ENCODE data around the gene EPHB4.

The EPHB4 gene

DNA sequence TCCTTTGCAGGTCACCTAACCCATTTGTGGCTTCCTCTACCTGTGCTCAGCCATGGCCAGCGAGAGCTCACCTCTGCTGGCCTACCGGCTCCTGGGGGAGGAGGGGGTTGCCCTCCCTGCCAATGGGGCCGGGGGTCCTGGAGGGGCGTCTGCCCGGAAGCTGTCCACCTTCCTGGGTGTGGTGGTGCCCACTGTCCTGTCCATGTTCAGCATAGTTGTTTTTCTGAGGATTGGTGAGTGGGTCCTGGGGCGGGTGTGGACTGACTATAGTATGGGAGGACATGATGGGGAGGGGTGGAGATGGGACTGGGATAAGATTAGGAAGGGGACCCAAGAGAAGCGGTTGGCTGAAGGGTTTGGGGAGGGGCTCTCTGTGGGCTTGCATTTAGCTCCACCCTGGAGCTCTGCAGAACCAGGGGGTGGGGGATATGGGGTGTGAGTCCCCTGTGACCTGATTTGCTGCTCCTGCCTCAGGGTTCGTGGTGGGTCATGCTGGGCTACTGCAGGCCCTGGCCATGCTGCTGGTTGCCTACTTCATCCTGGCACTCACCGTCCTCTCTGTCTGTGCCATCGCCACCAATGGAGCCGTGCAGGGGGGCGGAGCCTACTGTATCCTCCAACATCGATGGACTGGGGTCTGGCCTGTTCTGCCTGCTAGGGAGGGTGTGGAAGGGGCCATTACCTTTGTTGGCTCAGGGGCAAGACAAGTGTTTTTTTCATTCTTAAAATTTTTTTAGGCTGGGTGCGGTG, 27.0 kb upstream of the EPHB4 start:
- DNase-seq: no peak

DNA sequence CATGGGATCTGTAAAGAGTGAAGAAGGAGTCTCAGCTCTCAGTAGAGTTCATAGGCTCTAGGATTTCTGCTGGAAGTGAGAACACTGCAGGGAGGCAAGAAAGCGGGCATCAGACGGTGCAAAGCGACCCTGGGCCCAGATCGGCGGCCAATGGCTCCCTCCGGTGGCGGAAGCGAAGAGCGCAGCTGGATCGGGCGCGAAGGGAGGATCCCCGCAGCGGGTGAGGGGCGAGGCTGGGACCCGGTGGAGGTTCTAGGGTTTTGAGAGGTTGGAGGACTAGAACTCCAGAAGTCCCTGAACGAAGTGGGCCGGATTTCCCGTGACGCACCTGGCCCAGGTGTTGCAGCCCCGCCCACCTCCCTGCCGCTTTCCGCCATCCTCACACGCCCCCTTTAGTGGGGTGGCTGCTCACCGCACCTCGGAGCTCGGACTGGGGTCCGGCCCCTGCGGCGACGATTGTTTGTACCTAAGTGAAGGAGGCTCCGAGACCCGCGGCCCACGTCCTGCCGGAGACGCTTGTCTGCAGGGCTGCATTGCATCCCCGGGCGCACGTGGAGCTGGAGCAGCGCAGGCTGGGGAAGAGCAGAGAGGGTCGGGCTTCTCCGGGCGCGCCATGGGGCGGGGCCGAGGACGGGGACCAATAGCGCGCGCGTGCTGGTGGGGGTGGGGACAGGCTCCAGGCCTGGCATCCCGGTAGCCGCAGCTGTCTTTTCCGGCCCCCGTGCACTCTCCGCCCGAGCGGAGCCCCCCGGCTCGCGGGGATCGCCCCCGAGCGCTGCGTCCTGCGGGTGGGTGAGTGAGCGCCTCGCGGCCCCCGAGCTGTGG, 24.9 kb upstream of the EPHB4 start, which contains the start of gene SLC12A9:
TSS of gene SLC12A9 (plus strand) at position 666 of the 825 bp plus-strand sequence. CDS start 1,485 bp downstream, outside the sequence.
- peak; percentile 57 to 80 (median 68) for DNase-seq

DNA sequence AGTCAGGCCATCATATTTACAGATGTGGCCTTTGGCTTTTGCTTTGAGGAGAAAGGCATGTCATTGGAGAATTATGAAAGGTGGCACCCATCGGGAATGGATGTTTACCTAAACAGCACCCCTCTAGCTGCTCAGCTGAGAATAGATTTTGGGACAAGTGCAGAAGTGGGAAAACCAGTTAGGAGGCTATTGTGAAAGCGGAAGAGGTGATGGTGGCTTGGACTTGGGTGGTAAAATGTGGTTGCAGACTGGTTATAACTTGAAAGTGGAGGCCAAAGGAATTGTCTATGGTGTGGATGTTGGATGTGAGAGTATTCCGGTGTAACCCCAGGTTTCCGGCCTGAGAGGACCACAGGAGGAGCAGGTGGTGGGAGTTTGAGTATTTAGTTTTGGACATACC, 20.0 kb upstream of the EPHB4 start:
- no peak for DNase-seq

DNA sequence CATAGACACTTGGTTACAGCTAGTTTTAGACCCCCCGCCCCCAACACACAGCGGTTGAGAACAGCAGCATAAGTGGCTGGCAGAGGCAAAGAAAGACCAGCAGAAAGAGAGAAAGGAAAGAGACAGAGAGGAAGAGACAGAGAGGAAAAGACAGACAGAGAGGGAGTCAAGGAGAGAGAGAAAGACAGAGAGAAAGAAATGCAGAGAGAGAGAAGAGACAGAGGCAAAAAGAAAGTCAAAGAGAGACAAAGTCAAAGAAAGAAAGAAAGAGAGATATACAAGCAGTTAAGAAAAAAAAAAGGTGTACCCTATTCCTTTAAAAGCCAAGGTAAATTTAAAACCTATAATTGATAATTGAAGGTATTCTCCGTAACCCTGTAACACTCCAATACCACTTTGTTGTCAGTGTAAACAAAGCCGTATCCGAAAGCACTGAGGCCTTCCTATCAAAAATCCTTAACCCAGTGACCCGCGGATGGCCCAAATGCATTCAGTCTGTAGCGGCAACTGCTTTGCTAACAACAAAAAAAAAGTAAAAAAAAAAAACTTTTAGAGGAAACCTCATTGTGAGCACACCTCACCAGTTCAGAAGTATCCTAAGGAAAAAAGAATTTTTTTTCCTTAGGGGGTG, 13.3 kb upstream of the EPHB4 start:
- DNase-seq: no peak

DNA sequence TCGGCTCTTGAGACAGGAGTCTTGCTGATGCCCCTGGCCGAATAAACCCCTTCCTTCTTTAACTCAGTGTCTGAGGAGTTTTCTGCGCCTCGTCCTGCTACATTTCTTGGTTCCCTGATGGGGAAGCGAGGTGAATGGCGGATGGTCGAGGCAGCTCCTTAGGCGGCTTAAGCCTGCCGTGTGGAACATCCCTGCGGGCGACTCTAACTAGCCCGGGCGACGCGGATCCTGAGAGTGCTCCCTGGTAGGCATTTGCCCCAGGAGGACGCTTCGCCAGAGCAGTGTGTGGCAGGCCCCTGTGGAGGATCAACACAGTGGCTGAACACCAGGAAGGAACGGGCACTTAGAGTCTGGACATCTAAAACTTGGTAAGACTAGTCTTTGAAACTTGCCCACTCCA, 12.0 kb upstream of the EPHB4 start:
- DNase-seq: no peak

DNA sequence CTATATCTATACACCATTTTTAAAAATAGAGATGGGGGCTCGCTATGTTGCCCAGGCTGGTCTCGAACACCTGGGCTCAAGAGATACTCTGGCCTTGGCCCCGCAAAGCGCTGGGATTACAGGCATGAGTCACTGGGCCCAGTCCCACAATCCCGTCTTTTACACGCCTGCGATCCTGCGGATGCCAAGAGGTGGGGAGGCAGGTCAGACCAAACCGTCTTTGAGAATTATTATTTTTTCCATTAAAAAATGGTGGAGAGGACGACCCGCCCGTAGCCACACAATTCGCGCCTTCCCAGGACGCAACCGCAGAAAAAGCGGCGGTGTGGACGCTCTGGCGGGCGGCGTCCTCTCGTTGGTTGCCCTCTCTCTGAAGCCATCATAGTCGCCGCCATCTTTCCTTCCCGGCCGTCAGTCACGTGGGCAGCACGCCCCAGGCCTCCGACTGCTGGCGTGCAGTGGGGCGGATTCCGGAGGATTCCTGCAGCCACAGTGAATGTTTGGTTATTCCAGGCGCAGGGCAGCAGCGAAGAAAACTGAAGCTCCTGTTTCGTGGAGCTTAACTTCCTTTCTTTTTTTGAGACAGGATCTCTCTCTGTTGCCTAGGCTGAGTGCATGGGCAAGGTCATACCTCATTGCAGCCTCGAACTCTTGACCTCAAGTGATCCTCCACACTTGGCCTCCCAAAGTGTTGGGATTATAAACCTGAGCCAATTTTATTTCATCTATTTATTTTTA, 9.9 kb upstream of the EPHB4 start:
- peak; percentile 27 to 69 (median 46) for DNase-seq

DNA sequence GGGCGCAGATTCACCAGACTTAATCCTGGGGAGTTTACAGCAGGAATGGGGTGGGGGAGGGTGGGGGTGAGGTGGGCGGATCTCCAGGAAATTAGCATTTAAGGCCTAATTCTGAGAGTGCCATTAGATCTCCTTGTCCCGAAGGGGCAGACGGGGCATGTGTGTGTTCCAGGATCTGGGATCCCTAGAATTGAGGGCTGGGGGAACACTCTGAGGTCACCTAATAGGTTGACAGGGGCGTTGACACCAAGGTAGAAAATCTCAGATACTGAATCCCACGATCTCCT, 9.4 kb upstream of the EPHB4 start:
- no peak for DNase-seq

DNA sequence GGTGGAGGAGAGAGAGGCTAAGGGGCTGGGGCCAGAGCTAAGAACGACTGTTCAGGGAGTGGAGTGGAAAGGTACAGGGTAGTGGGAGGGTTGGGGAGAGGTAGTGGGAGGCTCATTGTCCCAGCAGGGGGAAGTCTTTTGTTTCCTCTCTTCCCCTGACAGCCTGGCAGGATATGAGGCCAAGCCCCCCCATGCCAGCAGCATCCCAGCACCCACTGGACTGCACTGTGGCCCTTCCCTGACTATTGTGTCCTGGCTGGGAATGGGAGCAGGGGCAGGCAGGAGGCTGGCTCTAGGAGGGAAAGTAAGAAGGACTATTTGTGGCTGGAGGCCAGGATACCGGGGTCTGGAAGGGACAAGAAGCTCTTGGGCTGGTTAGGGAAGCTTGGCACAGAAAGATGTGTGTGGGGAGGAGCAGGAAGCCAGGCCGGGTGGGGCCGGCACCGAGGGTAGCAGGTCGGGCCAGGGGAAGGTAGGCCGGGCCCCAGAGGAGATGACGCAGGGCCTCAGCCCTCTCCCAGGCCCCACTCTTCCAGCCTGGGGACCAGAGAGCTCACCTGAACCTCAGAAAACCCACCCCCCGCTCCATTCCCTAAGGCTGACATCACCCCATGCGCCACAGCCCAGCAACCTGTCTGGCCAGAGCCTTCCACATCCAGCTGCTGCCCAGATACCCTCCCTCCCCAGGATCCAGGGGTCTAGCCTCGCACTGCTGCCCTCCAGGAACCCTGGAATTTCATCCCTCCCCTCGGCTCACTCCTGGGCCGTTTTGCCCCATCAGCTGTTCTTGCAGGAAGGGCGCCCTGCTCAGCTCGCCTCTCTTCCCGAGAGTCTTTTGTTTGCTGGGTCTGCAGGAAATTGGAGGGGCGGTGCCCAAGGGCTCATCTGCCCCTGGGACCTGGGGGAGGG, 8.8 kb upstream of the EPHB4 start:
- DNase-seq: no peak

DNA sequence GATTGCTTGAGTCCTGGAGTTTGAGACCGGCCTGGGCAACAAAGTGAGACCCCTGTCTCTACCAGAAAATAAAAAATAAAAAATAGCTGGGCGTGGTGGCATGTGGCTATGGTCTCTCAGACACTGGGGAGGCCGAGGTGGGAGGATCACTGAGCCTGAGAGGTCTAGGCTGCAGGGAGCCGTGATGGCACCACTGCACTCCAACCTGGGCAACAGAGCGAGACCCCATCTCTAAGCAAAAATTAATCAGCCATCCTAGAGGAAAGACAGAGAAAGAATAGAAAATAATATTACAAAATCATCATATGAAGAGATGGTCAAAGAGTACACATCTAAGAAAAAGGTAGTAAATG, 4.9 kb upstream of the EPHB4 start:
- no peak for DNase-seq

DNA sequence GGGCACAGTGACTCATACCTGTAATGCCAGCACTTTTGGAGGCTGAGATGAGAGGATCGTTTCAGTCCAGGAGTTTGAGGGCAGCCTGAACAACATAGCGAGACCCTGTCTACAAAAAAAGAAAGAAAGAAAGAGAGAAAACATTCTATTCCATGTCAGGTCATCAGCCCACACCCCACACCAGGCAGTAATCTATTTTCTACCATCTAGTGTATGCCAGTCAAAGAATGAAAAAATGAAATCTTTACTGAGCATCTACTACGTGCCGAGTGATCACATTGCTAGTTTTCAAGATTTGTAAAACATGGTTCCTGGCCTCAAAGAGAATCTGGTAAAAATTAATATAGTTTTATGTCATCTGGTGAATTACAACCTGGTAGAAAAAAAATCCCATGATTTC, 3.1 kb upstream of the EPHB4 start:
- DNase-seq: no peak

DNA sequence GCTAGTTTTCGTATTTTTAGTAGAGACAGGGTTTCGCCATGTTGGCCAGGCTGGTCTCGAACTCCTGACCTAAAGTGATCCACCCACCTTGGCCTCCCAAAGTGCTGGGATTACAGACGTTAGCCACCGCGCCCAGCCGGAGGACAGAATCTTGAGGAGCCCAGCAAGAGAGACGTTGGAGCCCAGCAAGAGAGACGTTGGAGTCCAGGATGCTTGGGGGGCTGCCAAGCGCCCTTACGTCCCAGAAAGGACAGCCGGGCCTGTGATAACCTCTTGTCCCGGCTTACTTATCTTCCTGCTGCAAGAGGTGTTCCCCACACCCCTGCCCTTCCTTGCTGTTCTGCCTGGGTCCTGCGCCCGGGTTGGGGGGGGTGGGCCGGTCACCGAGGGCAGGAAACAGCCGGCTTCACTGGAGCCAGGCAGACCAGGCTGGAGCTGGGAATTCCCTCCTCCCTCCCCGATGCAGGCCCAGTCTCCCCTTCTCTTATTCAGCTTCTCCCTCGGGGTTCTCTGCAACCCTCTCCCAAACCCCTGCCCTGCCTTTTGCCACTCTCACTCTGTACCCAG, 1.9 kb upstream of the EPHB4 start:
- no peak for DNase-seq

DNA sequence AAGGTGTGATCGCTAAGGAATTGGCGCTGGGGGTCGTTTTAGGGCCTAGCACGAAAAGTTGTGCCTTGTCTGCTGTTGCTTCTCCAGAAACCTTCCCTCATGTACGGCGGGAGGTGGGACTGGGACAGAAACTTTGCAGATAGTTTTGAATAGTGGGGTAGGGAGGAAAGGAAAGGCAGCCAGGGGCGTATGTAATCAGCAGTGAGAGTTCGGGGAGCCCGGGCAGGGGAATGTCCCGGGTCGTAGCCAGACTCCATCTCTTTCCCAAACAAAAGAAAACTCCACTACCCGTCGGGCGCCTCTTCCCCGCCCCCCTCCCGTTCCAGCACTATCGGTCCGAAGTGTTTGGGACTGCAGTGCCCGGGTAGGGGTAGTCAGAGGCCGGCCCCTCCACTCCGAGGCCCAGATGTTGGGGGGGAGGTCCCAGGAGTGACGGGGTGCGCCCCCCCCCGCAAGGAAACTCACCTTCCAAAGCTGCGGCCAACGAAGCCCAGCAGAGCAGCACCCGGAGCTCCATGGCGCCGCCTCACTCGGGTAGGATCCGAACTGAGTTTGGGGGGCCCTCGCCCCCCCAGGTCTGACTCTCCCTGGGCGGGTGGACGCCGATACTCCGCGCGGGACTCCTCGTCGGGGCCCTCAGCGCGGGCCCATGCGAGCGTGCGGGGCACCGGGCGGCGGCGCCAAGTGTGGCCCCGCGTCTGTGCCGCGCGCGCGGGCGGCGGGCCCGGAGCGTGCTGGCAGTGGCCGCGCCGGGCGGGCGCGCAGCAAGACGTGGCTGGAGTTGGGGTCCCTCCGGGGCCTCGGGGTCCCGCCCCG, 601 bp downstream of the EPHB4 start:
- DNase-seq: no peak

DNA sequence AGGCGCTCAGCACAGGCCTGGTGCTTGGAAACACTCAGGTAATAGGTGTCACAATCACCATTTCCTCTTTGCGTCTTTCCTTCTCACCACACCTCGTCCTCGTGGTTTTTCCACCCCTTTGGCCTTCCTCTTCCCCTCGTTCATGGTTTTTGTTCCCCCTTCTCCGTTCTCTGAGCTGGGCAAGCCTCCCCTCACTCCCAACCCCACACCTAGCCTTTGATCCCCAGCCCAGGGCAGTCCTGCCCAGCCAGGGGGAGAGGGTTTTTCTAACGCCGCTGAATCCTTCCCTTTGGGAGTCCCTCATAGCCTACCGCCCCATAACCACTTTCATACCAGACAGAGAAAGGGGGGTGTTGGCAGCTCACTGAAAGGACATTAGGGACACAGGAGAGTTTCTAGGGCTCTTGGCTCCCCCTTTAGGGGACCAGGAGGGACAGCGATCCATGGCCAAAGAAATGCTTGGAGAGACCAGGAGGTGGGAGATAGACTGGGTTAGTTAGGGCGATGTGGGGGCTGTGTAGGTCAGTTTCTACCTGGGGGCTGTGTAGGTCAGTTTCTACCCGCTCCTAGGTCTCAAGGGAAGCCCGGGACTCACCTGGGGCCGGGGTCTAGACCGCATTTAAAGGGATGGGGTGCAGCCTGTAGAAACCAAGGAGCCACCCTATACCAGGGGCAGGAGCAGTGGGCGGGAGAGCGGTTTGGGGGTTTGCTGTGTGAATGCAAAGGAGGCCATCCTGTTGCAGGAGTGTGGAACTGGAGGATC, 1.4 kb downstream of the EPHB4 start:
- DNase-seq: no peak

DNA sequence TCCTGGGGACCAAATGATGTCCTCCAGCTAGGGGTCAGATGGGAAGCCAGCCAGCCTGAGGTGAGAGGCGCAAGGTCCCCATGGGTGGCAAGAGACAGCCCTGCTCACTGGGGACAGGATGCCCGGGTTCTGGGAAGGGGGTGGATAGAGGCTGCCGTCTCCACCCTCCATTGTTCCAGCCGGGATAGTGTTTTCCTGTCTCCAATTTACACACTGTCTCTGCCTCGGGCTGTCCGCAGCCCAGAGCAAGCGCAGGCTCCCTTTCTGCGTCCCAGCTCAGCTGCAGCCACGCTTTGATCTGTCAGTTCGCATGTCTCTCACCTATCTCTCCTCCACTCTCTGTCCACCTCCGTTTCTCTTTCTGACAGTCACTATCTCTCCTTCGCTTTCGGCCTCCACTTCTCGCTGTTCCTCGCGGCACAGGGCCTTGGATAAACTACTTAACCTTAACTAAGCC, 2.1 kb downstream of the EPHB4 start:
- DNase-seq: no peak

DNA sequence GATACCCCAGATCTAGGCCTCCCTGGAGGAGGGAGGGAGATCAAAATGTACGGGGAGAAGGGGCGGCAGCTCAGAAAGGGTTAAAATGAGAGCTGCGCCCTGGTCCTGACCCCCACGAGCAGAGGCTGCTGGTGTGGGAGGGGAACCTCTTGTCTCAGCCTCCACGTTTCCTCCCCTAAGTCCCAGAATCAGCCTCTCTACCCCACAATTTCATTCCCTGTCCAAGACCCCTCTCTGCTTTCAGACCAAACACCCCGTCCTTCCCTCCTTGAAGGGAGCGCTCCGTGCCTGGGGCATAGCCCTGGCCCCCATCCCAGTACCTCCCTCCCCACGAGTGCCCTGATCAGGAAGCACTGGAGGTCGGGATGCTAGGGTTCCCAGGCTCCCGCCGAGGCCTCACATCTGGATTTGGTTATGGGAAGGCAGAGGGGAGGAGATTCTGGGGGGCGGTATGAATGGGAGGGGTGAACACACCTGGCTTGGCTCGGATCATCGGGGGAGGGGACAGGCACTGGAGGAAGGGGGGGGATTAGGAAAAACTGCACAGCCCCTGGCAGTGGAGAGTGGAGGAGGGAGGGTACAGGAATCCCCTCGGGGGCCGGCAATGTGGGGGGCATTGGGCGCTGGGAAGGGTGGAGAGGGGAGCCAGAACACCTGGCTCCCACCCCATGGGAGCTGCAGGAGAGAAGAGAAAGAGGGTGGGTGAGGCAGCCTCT, 2.7 kb downstream of the EPHB4 start:
- no peak for DNase-seq

DNA sequence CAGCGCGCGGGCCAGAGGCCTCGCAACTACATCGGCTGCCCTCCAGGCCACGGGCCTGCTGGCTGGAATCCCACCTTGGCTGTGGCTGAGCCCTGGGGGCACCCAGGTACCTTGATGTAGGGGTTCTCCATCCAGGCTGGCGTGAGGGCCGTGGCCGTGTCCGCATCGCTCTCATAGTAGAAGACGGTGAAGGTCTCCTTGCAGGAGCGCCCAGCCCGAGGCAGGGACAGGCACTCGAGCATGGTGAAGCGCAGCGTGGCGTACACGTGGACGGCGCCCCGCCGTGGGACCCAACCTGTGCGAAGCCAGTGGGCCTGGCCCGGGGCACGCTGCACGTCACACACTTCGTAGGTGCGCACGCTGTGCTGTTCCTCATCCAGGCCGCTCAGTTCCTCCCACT, 3.8 kb downstream of the EPHB4 start:
- DNase-seq: no peak

DNA sequence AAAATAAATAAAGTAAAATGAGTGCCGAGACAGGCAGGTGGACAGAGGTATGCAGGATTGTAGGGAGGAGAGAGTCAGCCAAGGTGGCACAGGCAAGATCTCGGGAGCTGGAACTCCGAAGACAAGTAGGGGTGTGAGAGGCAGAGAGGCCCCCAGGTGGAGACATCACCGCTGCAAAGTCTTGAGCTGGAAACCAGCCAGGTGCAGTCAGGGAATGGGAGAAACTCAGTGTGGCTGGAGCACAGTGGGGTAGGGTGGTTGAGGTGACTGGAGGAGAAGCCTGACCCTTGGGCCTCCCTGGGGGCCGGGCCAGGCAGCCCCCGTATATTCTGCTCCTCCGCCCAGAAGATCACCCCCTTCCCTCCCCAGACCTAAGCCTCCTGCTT, 4.2 kb downstream of the EPHB4 start:
- DNase-seq: no peak

DNA sequence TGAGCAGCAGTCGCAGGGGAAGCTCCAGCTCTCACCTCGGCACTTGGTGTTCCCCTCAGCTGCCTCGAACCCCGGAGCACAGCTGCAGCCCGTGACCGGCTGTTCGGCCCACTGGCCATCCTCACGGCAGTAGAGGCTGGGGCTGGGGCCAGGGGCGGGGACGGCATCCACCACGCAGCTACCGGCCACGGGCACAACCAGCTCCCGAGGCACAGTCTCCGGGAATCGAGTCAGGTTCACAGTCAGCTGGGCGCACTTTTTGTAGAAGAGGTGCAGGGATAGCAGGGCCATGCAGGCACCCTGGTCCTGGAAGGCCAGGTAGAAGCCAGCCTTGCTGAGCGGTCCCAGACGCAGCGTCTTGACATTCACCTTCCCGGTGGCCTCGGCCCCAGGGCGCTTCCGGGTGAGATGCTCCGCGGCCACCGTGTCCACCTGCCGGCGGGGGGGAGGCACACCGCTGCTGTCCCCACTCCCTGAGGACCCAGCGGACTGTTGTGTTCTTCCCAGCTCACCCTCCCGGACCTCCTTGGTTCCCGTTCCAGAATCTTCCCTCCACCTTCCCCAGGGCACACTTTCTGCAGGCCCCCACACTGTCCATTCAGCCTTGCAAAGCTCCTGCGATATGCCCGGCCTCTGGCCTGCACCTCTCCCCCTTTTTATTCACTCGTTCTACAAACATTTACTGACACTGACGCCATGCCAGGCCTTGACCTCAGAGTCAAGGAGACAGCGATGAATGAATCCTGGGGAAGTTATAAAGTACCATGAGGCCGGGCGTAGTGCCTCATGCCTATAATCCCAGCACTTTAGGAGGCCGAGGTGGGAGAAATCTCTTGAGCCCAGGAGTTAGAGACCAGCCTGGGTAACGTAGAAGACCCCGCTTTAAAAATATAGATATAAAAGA, 4.8 kb downstream of the EPHB4 start:
- DNase-seq: no peak
